HG02642 (cell line): Measurements from ENCODE around the gene TNNT2.
A peak's percentile ranks its signal among the peaks of the same experiment; 100 is the strongest.

Experiments
- ATAC-seq: cut with Tn5 transposase; IDR thresholded peaks from one replicate; pipeline ENCODE4 v1.9.1; 2021; ENCODE audit warnings: mild to moderate bottlenecking; ENCODE audit not compliant: unreplicated experiment, poor library complexity

Gene TNNT2

GRCh38 chr1:201377611-201378092 is at the start of gene TNNT2:
Gene TNNT2 (minus strand): TSS chr1:201377680. CDS start chr1:201373254, 4,426 bp downstream.
- no peak for ATAC-seq

DNA sequence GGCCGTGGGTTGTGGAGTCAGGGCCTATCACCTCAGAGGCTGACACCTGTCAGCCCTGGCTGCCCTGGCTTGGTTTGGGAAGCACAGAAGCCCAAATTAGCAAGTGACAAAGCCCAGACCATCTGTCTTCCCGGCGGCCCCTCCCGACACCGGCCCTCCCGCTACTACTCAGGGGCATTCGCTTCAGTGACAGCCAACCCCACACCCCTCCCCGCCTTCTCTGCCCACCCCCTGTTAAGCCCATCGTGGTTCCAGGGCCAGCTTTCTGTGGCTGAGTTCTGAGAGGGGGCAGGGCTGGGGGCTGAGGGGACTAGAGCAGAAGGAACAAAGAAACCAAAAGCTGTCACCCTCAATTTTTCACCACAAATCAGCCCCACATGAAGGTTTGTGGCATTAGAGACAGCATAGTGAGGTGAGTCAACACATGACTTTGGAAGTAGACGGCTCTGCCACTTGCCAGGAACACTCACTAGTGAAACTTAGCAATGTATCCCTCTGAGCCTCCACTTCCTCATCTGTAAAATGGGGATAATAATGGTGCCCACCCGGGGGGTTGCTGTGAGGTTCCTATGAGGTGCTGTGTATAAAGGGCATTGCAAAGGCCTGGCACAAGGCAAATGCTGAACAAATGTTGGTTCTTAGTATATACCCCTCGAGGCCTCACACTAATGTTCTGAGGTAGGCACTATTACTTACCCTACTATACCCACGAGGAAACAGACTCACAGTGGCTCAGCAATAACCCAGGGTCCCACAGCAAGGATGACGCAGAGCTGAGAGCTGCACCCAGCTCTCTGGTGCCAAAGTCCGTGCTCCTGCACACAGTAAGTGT is 49.2 kb upstream of the TNNT2 start:
- ATAC-seq, result no peak

- no peak for ATAC-seq
These were observed 46.7 kb upstream of the TNNT2 start for GRCh38 chr1:201424146-201424545.

GRCh38 chr1:201423655-201424054 is 46.2 kb upstream of the TNNT2 start:
- no peak for ATAC-seq

DNA sequence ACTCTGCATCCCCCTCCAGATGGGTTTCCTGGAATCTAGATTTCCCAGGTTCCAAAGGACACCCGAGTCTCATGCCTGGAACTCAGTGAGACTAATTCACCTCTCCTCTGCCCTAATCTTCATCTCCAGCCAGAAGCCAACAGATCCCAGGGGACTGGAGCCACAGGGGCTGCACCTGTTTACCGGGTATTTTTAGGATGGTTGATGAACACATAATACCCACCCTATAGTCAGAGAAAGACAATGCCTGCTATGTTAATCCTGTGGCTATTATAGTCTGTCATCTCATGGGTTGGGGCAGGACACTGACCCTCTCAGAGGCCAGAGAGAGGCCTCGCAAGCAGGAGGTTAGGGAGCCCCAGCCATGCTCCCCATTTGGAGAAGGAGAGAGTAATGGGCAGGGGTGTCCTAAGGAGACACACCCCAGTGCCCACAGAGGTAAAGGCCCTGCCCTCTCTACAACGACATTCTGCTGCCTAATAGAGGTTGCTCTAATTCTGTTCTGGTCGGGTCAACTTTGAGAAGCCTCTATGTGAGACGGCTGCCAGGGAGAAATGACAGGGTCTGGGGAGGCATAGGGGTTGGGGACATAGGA is 45.1 kb upstream of the TNNT2 start:
- no peak for ATAC-seq

DNA sequence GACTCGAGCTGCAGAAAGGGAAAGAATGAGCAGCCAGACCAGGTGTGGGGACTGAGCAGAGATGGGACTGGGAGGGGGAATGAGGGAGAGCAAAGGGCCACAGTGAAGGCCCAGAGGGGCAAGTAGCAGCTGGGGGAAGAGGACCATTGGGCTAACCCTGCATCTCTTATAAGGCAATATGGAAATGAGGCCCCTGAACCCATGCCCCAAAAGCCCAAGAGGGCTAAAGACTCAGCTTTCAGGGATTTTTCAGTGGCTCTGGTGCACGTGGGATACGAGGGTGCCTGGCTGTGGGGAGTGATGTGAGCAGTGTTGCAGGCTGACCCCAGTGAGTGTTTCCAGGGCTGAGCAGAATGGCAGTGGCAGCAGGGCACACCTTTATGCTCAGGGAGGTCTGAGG is 44.5 kb upstream of the TNNT2 start:
- no peak for ATAC-seq

DNA sequence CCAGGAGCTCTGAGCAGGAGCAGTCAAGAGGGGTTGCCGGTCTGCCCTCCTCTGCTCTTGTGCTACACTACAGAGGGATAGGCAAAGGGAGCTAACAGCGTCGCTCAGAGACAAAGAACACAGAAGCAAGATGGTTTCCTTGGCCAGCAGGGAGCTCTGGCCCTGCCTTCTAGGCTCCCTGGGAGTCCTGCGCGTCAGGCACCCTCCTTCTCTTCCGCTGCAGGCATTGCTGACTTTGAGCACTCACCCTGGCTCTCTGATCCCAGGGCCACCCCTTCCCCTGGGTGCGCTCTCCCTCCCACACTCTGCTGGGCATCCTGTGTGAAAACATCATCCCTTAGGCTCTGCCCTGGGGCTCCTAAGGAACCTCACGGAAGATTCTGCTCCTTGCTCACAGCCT is 43.6 kb upstream of the TNNT2 start:
- no peak for ATAC-seq

- ATAC-seq, result no peak
These were observed 43.1 kb upstream of the TNNT2 start for GRCh38 chr1:201420608-201421002.

DNA sequence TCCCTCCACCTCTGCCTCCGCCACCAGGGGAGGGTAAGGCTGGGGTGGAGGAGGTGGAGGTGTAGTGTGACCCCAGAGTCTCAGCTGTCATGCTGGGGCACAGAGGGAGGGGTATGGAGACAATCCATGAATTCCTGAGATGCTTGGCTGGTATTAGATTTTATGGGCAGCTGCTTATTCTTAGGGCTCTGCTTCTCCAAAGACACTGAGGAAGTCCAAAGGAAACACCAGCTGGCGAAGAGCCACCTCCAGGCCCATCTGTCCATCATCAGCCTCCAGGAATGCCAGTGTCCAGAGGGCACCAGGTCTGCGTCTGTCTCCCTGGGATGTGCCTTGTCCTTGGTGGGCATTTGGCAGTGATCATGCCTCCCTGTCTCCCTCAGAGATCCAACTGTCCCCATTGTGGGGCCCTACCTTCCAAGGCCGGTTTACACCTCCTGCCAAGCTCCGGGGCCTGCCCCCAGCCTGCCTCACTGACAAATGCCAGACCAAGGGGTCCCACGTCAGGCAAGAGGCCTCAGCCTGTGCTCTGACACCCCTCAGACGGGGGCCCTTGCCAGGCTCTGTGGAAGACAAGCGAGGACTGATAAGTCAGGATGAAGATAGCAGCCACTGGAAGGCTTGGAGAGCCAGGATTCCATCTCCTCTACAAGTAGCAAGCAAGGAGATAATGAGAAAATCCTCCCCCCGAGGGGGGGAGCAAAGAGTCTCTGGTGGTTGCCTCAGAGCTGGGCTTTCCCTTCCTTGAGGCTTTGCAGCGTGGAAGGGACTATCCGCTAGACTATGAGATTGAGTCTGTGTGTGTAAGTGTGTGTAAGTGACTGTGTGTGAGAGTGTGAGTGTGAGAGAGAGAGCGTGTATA is 42.5 kb upstream of the TNNT2 start:
- ATAC-seq, result no peak

DNA sequence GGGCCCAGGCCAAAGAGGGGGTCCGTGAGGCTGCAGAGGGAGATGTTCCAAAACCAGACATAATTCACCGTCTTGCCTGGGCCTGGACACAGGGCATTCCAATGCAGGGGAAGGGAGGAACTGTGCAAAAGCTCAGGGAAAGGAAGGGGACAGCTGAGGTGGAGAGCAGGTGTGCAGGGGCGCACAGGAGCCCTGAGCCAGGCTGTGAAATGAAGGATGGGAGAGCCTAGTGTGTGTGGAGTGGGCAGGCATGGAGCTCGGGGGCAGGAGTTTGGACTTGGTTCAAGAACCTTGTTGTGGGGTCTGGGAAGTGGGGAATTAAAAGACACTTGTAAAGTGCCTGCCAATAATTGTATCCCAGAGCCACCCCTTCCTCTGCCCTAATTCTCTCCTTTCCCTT is 41.8 kb upstream of the TNNT2 start:
- no peak for ATAC-seq

GRCh38 chr1:201418461-201418860 is 41.0 kb upstream of the TNNT2 start:
- ATAC-seq, result no peak

- no peak for ATAC-seq
These were observed 36.7 kb upstream of the TNNT2 start for GRCh38 chr1:201414051-201414738.

DNA sequence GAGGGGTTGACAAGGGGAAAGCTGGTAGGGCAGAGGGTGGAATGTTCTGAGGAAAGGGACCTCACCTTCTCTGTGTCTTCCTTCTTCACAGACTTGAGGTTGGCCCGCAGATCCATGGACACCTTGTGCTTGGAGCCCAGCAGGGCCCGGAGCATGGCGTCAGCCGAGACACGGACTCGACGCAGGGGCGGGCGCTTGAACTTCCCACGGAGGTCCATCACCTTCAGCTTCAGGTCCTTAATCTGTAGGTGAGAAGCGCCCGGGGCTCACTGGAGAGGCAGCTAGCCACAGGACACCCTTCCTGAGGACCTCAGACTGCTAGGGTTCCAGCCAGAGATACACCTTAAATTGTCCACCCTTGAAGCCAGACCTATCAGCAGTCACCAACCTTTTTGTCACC is 33.8 kb upstream of the TNNT2 start:
- no peak for ATAC-seq

GRCh38 chr1:201409440-201409839 is 32.0 kb upstream of the TNNT2 start:
- no peak for ATAC-seq

DNA sequence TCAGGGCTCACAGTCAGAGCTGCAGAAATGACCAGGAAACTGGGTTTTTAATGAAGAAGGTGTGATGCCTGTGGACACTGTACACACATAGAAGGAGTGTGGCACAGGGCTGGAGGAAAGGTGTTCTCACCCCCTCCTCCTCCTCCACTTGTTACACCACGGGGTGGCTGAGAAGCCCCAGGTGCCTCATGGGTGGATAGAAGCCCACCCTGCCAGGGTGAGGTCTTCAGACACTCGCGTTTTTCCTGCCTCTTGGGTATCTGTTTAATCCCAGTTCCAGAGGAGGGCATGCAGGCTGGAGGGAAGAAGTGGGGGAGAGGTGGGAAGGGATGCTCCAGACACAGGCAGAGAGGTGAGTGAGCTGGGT is 31.3 kb upstream of the TNNT2 start:
- no peak for ATAC-seq

DNA sequence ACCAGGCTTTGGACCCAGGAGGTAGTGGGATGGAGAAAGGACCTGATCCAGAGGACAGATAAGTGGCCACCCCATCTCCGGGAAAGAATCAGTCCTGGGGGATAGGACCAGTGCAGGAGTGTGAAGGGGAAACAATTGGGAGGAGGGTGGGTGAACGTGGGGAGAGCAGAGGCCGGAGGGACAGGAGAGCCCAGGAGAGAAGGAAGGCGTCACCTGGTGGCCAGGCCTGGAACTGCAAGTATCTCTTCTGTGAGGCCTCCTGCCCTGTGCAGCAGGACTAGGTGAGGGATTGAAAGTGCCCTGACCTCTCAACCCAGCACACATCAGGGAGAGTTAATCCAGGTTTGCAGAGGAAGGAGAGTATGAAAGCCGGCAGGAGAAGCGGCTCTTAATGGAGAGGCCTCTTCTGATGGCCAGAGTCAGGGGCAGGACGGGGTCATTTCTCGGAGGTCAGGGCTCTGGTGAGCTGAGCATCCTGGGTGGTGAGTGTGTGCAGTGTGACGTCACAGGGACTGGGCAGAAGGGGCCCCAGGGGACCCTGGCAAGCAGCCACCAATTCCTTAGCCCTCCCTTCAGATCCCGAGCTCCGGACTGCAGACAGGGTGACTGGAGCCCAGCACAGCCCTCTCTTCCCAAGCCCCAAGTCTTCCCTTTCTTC is 30.8 kb upstream of the TNNT2 start:
- ATAC-seq, result peak; percentile 52

DNA sequence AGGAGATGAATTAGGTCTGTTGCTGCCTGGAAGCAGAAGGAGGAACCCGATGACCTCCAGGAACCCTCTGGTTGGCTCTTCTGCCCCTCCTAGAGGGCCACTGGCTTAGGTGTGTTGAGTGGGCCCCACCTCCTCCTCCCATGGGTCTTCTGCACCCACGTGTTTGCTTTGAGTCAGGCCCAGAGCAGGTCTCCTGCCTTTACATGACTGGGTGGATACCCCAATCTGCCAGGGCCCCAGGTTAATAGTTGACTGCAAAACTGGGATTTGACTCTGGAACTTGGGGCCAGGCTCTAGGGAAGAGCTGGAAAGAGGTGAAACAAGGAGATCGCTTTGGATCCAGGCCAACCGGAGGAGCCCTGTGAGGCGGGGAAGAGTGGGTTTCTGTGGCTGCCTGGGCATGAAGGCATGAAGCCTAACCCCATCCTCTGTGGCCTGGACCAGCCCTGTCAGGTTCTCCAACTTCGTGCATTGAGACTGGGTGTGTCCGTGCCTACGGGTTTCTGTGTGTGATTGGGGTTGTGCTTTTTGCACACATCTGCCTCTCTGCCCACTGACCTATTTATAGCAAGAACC is 29.4 kb upstream of the TNNT2 start:
- ATAC-seq, result no peak

DNA sequence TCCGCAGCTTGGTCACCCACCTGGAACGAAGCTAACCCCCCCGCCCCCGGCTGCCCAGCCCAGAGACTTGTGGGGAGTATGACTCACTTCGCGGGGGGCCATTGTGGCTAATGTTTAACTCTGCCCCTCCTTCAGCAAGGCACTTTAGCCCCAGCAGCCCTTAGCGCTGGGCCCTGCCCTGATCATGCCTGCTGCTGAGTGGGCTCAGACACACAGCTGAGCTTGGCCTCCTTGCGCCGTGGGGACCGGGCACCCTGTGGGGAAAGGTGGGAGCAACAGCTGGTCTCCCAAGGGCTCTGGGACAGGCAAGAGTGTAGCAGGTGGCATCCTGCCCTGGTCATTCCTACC is 28.0 kb upstream of the TNNT2 start:
- ATAC-seq, result peak; percentile 41

GRCh38 chr1:201404722-201405483 is 27.4 kb upstream of the TNNT2 start:
- ATAC-seq, result no peak
